Gastrocnemius medialis (tissue), 4 donors: ENCODE results near the gene EIF5AL1.

Experiments
- POLR2A ChIP-seq, 2 donors: fragments of 450-650 bp; IDR thresholded peaks; one replicate each; pipeline ENCODE4 v1.6.1; 2017; ENCODE audit warnings: antibody characterized with exemption in 2 of 2, mild to moderate bottlenecking in 2 of 2, moderate library complexity in 2 of 2
- TF ChIP-seq, protein P1 (sequence below), 5 experiments: fragments of 450-650 bp in 3 of 5; fragments of 200-600 bp in 2 of 5; sonication (generic) in 2 of 5; IDR thresholded peaks in 4 of 5; conservative IDR thresholded peaks in 1 of 5; 1 replicate in 4 of 5; 2 replicates in 1 of 5; pipeline ENCODE4 v1.5.1; 2016 to 2019; ENCODE audit warnings: antibody characterized with exemption in 5 of 5, mild to moderate bottlenecking in 3 of 5, moderate library complexity in 3 of 5

GRCh38 chr10:79477456-79477855, 34.9 kb upstream of the EIF5AL1 start:
- TF ChIP-seq POLR2A (IDR thresholded peaks at IDR 0.05): no peak
- TF ChIP-seq, protein P1, sequence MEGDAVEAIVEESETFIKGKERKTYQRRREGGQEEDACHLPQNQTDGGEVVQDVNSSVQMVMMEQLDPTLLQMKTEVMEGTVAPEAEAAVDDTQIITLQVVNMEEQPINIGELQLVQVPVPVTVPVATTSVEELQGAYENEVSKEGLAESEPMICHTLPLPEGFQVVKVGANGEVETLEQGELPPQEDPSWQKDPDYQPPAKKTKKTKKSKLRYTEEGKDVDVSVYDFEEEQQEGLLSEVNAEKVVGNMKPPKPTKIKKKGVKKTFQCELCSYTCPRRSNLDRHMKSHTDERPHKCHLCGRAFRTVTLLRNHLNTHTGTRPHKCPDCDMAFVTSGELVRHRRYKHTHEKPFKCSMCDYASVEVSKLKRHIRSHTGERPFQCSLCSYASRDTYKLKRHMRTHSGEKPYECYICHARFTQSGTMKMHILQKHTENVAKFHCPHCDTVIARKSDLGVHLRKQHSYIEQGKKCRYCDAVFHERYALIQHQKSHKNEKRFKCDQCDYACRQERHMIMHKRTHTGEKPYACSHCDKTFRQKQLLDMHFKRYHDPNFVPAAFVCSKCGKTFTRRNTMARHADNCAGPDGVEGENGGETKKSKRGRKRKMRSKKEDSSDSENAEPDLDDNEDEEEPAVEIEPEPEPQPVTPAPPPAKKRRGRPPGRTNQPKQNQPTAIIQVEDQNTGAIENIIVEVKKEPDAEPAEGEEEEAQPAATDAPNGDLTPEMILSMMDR (IDR thresholded peaks at IDR 0.05 in 4 of 5, conservative IDR thresholded peaks at IDR 0.05 in 1 of 5): no peak
